Endothelial cell of umbilical vein (primary cell): ENCODE measurements around the gene TCEAL4. TPM values are rescaled to one million over a fixed set of nuclear protein-coding genes. Genes with fewer than 3 reads are reported as not detected.

Experiments used
- BruUV-seq: library from RNA; stranded (reverse); fragments of 400-500 nt; replicated peaks from 2 replicates; lab custom pipeline; 2021; lab: Mats Ljungman, UMichigan
- CTCF ChIA-PET: fragments of 300-600, 350-600 bp; sonication (Branson Sonifier 250); formaldehyde crosslinking; loops from one replicate; lab custom pipeline; 2021; ENCODE audit warnings: antibody characterized with exemption, inconsistent platforms; lab: Charles Lee
- POLR2A ChIA-PET: fragments of 300-600, 350-600 bp; sonication (Branson Sonifier 250); formaldehyde crosslinking; loops from one replicate; lab custom pipeline; 2021; ENCODE audit warnings: antibody characterized with exemption, inconsistent platforms; lab: Charles Lee
- DNase-seq: peaks from one replicate; pipeline ENCODE4 v3.0.0-alpha.2; 2011; ENCODE audit warnings: low read depth, low spot score
- FAIRE-seq: peaks from 2 replicates; lab custom pipeline; 2011; peaks lifted over from hg19 to GRCh38; lab: Jason Lieb, UNC
- H2AFZ ChIP-seq: 2 replicates; pipeline ENCODE4 v1.6.0; 2012; ENCODE audit warnings: low read depth, low read length, control low read depth, inconsistent platforms
- H3K27ac ChIP-seq: 2 replicates; pipeline ENCODE4 v1.5.1; 2011; ENCODE audit warnings: low read depth, mild to moderate bottlenecking, control low read depth, low read length, moderate library complexity; ENCODE audit not compliant: insufficient read depth
- H3K27me3 ChIP-seq, 2 experiments: 2 replicates each; pipeline versions ENCODE4 v1.6.0 to v1.6.1; 2011; ENCODE audit warnings: low read length in 2 of 2, mixed read lengths in 1 of 2; ENCODE audit not compliant: control insufficient read depth in 2 of 2, insufficient read depth in 2 of 2
- H3K36me3 ChIP-seq, 2 experiments: 2 replicates in 1 of 2; 3 replicates in 1 of 2; pipeline ENCODE4 v1.5.1; 2011; ENCODE audit warnings: low read length in 2 of 2, mild to moderate bottlenecking in 1 of 2, moderate library complexity in 1 of 2; ENCODE audit not compliant: control insufficient read depth in 2 of 2, insufficient read depth in 2 of 2; ENCODE audit errors: extremely low read depth in 1 of 2
- H3K4me1 ChIP-seq: 3 replicates; pipeline ENCODE4 v1.5.1; 2011; ENCODE audit warnings: mild to moderate bottlenecking, low read length; ENCODE audit not compliant: control insufficient read depth, insufficient read depth; ENCODE audit errors: extremely low read depth
- H3K4me2 ChIP-seq: 2 replicates; pipeline ENCODE4 v1.6.1; 2011; ENCODE audit warnings: low read length, control low read depth, mixed read lengths; ENCODE audit not compliant: insufficient read depth
- H3K4me3 ChIP-seq, 3 experiments: fragments of 200-600 bp in 1 of 3; sonication (generic), shearing (Covaris generic) in 1 of 3; replicated peaks in 1 of 3; 2 replicates each; pipeline ENCODE4 v1.5.1; 2011 to 2016; ENCODE audit warnings: control low read depth in 3 of 3, low read length in 3 of 3, mild to moderate bottlenecking in 2 of 3, inconsistent platforms in 1 of 3, low read depth in 1 of 3, moderate library complexity in 1 of 3; ENCODE audit not compliant: insufficient read depth in 1 of 3
- H3K79me2 ChIP-seq: 2 replicates; pipeline ENCODE4 v1.6.0; 2012; ENCODE audit warnings: low read length, inconsistent platforms; ENCODE audit not compliant: control insufficient read depth, insufficient read depth
- H3K9ac ChIP-seq: replicated peaks from 2 replicates; pipeline ENCODE3; 2011; ENCODE audit warnings: low read length, control low read depth; ENCODE audit not compliant: insufficient read depth; ENCODE audit errors: extremely low read depth
- H3K9me1 ChIP-seq: replicated peaks from 3 replicates; pipeline ENCODE4 v1.6.0; 2011; ENCODE audit warnings: mild to moderate bottlenecking, low read length; ENCODE audit not compliant: control insufficient read depth, insufficient read depth; ENCODE audit errors: extremely low read depth
- H3K9me3 ChIP-seq: replicated peaks from 2 replicates; pipeline ENCODE4 v1.5.1; 2012; ENCODE audit warnings: low read length, inconsistent platforms; ENCODE audit not compliant: control insufficient read depth, insufficient read depth
- H4K20me1 ChIP-seq: replicated peaks from 2 replicates; pipeline ENCODE3; 2011; ENCODE audit warnings: mild to moderate bottlenecking, low read length; ENCODE audit not compliant: control insufficient read depth, insufficient read depth; ENCODE audit errors: extremely low read depth
- EZH2 ChIP-seq: IDR thresholded peaks from 2 replicates; pipeline ENCODE4 v1.6.1; 2012; ENCODE audit warnings: borderline replicate concordance, low read depth, mild to moderate bottlenecking, moderate library complexity, low read length, inconsistent platforms; ENCODE audit not compliant: severe bottlenecking
- FOS ChIP-seq: IDR thresholded peaks from 2 replicates; pipeline ENCODE4 v1.6.1; 2011; ENCODE audit warnings: mild to moderate bottlenecking, low read length, moderate library complexity, borderline replicate concordance; ENCODE audit not compliant: insufficient read depth
- JUN ChIP-seq: IDR thresholded peaks from 2 replicates; pipeline ENCODE4 v1.6.1; 2011; ENCODE audit warnings: borderline replicate concordance, low read depth; ENCODE audit not compliant: insufficient read length, insufficient read depth
- MYC ChIP-seq: IDR thresholded peaks from one replicate; pipeline ENCODE4 v1.6.1; 2011; ENCODE audit warnings: mild to moderate bottlenecking, low read depth, low read length
- POLR2A ChIP-seq: IDR thresholded peaks from 2 replicates; pipeline ENCODE4 v1.6.1; 2012; ENCODE audit warnings: low read depth, mild to moderate bottlenecking, control low read depth, low read length
- POLR2AphosphoS5 ChIP-seq: IDR thresholded peaks from 2 replicates; pipeline ENCODE4 v1.6.1; 2012; ENCODE audit warnings: low read depth, mild to moderate bottlenecking, control low read depth, low read length, moderate library complexity; ENCODE audit not compliant: insufficient read depth
- dilution Hi-C: fragments of 300-500 bp; cut with MboI; formaldehyde crosslinking; loops from one replicate; pipeline ENCODE4 v1.15.0; 2019; ENCODE audit warnings: low sequenced_read_pairs; ENCODE audit not compliant: extremely low pct_ligation_motif_present
- intact Hi-C: fragments of 100-400 bp; cut with micrococcal nuclease; formaldehyde crosslinking; loops from one replicate; pipeline ENCODE4 v1.10.0; 2022
- polyA plus RNA-seq, 4 experiments: library from polyadenylated mRNA; depleted of rRNA in 3 of 4; stranded (reverse) in 3 of 4; unstranded in 1 of 4; fragments of >200 nt; gene quantifications; 2 replicates each; pipeline versions ENCODE4 v1.2.1 to v1.2.3, GENCODE V29; 2011 to 2012; ENCODE audit warnings: missing spikeins in 1 of 4
- total RNA-seq: library from RNA; stranded (reverse); gene quantifications from 2 replicates; pipeline ENCODE4 v1.2.3, GENCODE V29; 2021
- TF ChIP-seq, protein P1 (sequence below), 2 donors: IDR thresholded peaks; 1 replicate in 1 of 2; 2 replicates in 1 of 2; pipeline ENCODE4 v1.5.1; 2011; ENCODE audit warnings: low read length in 2 of 2, mild to moderate bottlenecking in 2 of 2, moderate library complexity in 2 of 2, control low read depth in 1 of 2, inconsistent platforms in 1 of 2, low read depth in 1 of 2; ENCODE audit not compliant: insufficient read depth in 1 of 2; ENCODE audit errors: extremely low read depth in 1 of 2

TCEAL4 gene
- total and polyA plus RNA-seq, 2 donors (not counting 3 experiments of a cell fraction or from before 2014, with no cell fraction given) = 16.9 to 74.6 TPM

DNA sequence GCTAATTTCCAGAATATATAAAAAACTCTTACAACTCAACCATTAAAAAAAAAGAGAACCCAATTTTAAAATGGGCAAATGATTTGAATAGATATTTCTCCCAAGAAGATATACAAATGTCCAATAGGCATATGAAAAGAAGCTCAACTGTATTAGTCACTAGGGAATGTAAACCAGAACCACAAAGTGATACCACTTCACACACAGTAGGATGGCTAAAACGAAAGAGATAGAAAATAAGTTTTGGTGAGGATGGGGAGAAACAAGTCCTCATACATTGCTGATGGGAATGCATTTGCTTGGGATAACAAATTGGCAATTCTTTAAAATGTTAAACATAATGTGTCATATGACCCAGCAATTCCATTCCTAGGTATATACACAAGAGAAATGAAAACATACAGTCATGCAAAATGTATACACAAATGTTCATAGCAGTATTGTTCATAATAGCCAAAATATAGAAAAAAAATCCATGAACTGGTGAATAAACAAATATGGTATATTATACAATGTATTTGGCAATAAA is 28.1 kb downstream of the TCEAL4 start:
- no peaks in the 10 kb centered on the region for H3K9me1 ChIP-seq
- no peak overlapping the region for H3K4me2 ChIP-seq
- no peak overlapping the region for H3K9ac ChIP-seq
- no peak for DNase-seq
- no peak for FAIRE-seq
- TF ChIP-seq EZH2 = no peak
- TF ChIP-seq POLR2A = no peak
- no peak for TF ChIP-seq MYC
- no peaks in the 10 kb centered on the region for H3K4me1 ChIP-seq
- no peaks in the 10 kb centered on the region for H3K9me3 ChIP-seq
- H2AFZ ChIP-seq = no peak overlapping the region
- H3K4me3 ChIP-seq = no peak overlapping the region
- ChIA-PET POLR2A (no interaction called here), CTCF (no interaction called here)
- no TSS peak for BruUV-seq
- H3K79me2 ChIP-seq = no peaks in the 10 kb centered on the region
- dilution Hi-C loops (no loop called here), intact Hi-C loops (no loop called here)
- H3K27me3 ChIP-seq = no peaks in the 10 kb centered on the region
- no peak overlapping the region for H3K27ac ChIP-seq
- no peaks in the 10 kb centered on the region for H3K36me3 ChIP-seq
- no peaks in the 10 kb centered on the region for H4K20me1 ChIP-seq

DNA sequence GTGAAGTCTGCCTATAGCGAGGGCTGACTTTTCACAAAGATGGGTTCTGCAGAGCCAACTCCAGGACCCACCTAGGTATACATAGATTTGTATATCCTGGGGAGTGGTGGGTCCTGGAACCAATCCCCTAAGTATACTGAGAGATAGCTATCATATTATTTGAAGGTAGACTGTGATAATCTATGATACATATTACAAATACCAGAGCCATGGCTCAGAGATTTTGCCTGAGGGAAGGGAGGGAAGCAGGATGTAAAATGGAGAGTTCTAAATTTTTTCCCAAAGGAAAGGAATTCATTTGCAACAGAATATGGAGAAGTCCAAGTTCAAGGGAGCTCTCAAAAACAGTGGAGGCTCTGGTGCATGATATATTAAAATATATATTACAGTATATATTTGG is 29.7 kb downstream of the TCEAL4 start:
- BruUV-seq = no TSS peak
- Histone ChIP-seq H3K27me3 (no peaks in the 10 kb centered on the region), H3K36me3 (no peaks in the 10 kb centered on the region), H3K4me3 (no peak overlapping the region), H4K20me1 (no peaks in the 10 kb centered on the region), H3K27ac (no peak overlapping the region), H3K4me2 (no peak overlapping the region), H3K9ac (no peak overlapping the region), H2AFZ (no peak overlapping the region), H3K4me1 (no peaks in the 10 kb centered on the region), H3K9me1 (no peaks in the 10 kb centered on the region), H3K79me2 (no peaks in the 10 kb centered on the region), H3K9me3 (no peaks in the 10 kb centered on the region)
- ChIA-PET CTCF (no interaction called here), POLR2A (no interaction called here)
- intact Hi-C loops = no loop called here
- DNase-seq = no peak
- TF ChIP-seq EZH2 (no peak), POLR2AphosphoS5 (no peak), FOS (no peak), JUN (no peak), POLR2A (no peak), MYC (no peak)
- TF ChIP-seq, protein P1, sequence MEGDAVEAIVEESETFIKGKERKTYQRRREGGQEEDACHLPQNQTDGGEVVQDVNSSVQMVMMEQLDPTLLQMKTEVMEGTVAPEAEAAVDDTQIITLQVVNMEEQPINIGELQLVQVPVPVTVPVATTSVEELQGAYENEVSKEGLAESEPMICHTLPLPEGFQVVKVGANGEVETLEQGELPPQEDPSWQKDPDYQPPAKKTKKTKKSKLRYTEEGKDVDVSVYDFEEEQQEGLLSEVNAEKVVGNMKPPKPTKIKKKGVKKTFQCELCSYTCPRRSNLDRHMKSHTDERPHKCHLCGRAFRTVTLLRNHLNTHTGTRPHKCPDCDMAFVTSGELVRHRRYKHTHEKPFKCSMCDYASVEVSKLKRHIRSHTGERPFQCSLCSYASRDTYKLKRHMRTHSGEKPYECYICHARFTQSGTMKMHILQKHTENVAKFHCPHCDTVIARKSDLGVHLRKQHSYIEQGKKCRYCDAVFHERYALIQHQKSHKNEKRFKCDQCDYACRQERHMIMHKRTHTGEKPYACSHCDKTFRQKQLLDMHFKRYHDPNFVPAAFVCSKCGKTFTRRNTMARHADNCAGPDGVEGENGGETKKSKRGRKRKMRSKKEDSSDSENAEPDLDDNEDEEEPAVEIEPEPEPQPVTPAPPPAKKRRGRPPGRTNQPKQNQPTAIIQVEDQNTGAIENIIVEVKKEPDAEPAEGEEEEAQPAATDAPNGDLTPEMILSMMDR (IDR thresholded peaks at IDR 0.05; ENCODE audit: extremely low read depth in 1 of 2, insufficient read depth in 1 of 2, low read depth in 1 of 2, low read length in 2 of 2) = no peak
- FAIRE-seq = no peak
- dilution Hi-C loops = no loop called here
